ENCODE data around the gene RHAG.
"Not testable (repeated sequence)": the region's sequence is repeated elsewhere in the genome, so short reads cannot be mapped to it uniquely, and the experiment has no call there.

Gene RHAG

DNA sequence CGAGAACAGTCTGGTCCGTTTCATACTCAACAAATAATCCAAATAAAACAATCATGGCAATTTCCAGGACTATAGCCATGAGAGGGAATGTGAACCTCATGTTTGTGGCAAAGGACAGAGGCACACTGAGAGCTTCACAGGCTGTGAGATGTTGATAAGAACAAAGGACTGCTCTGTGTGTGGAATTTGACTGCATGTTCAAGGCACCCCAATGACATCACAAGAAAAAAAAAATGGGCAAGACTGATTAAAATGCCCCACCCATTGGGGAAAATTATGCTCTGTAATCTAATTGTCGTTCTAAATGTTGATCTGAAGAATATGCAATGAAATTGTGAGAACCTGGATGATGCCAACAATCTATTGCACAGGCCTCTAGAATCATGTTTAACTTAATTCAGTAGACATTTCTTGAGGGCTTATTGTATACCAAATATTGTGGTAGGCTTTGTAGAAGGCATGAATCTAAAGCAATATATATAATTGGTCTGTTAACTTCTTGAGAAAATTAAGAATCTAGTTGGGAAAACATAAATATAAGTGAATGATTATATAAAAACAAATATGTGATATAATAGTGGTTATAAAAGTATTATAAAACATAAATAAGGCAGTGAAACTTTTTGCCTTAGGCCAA lies at the start of gene RHAG:
TSS of gene RHAG (minus strand) at position 127 of the 637 bp plus-strand sequence. CDS start at position 100, 27 bp downstream.
- H3K4me1 ChIP-seq (ENCODE audit: control insufficient read depth, insufficient read depth, low read length, unreplicated experiment) = no peaks in the 10 kb centered on the region
- H3K36me3 ChIP-seq (ENCODE audit: insufficient read depth, low read length) = no peaks in the 10 kb centered on the region
- H2AFZ ChIP-seq (ENCODE audit: low read length, unreplicated experiment) = no peak within 1 kb of the TSS
- peaks cover 65% of the 10 kb centered on the region for H3K27me3 ChIP-seq (ENCODE audit: insufficient read depth, low read length)
- H3K27ac ChIP-seq (ENCODE audit: low read depth, low read length) = no peak within 1 kb of the TSS
- H3K4me3 ChIP-seq (ENCODE audit: low read depth, low read length) = no peak within 1 kb of the TSS
- H3K79me2 ChIP-seq (ENCODE audit: control insufficient read depth, insufficient read depth, low read length, unreplicated experiment) = no peaks in the 10 kb centered on the region

DNA sequence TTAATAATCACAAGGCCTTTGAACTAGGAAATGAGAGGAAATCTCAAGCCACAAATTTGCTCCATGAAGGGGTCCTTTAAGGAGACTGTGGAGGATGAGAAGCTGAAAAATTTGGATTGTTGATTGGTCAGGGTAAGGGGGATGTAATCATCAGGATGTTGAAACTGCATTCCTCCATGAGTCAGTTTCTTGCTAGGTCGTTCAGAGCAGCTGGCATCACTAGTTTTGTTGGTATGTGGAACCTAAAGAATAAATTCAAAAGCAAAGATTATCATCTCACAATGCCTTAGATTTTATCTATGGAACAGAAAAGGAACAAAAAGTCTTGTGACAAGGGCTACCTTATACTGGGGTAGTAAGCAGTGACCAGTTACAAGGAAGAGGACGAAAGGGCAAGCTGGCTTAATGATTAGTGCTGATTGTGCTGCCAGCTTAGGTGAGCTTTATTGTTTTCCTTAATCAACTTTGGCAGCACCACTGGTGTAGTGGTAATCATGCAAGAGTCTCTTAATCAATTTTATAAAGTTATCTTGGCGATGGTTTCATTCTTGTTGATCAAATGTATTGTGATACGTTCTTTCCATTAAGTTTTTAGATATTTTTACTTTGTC lies 40.1 kb upstream of the RHAG start:
- no peaks in the 10 kb centered on the region for H3K27me3 ChIP-seq (ENCODE audit: insufficient read depth, low read length)
- no peak overlapping the region for H3K27ac ChIP-seq (ENCODE audit: low read depth, low read length)
- no peak overlapping the region for H3K4me3 ChIP-seq (ENCODE audit: low read depth, low read length)
- H3K36me3 ChIP-seq (ENCODE audit: insufficient read depth, low read length) = no peaks in the 10 kb centered on the region
- H3K79me2 ChIP-seq (ENCODE audit: control insufficient read depth, insufficient read depth, low read length, unreplicated experiment) = no peaks in the 10 kb centered on the region
- no peaks in the 10 kb centered on the region for H3K4me1 ChIP-seq (ENCODE audit: control insufficient read depth, insufficient read depth, low read length, unreplicated experiment)
- H2AFZ ChIP-seq (ENCODE audit: low read length, unreplicated experiment) = no peak overlapping the region

DNA sequence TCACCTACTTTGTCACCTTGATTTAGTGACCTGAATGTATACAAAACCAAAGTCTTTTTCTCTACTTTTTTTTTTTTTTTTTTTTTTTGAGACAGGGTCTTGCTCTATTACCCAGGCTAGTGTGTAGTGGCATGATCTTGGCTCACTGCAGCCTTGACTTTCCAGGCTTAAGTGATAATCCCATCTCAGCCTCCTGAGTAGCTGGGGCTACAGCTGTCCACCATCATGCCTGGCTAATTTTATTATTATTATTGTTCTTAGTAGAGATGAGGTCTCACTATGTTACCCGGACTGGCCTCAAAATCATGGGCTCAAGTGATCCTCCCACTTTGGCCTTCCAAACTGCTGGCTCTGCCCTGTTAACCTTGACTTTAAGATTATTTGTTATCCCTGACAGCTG lies 39.2 kb upstream of the RHAG start:
- H3K27me3 ChIP-seq (ENCODE audit: insufficient read depth, low read length) = no peaks in the 10 kb centered on the region
- no peak overlapping the region for H3K4me3 ChIP-seq (ENCODE audit: low read depth, low read length)
- H2AFZ ChIP-seq (ENCODE audit: low read length, unreplicated experiment) = no peak overlapping the region
- no peaks in the 10 kb centered on the region for H3K4me1 ChIP-seq (ENCODE audit: control insufficient read depth, insufficient read depth, low read length, unreplicated experiment)
- H3K27ac ChIP-seq (ENCODE audit: low read depth, low read length) = no peak overlapping the region
- no peaks in the 10 kb centered on the region for H3K36me3 ChIP-seq (ENCODE audit: insufficient read depth, low read length)
- H3K79me2 ChIP-seq (ENCODE audit: control insufficient read depth, insufficient read depth, low read length, unreplicated experiment) = no peaks in the 10 kb centered on the region

- no peaks in the 10 kb centered on the region for H3K79me2 ChIP-seq (ENCODE audit: control insufficient read depth, insufficient read depth, low read length, unreplicated experiment)
- peaks cover 11% of the 10 kb centered on the region for H3K27me3 ChIP-seq (ENCODE audit: insufficient read depth, low read length)
- H3K4me3 ChIP-seq (ENCODE audit: low read depth, low read length) = no peak overlapping the region
- no peaks in the 10 kb centered on the region for H3K4me1 ChIP-seq (ENCODE audit: control insufficient read depth, insufficient read depth, low read length, unreplicated experiment)
- no peaks in the 10 kb centered on the region for H3K36me3 ChIP-seq (ENCODE audit: insufficient read depth, low read length)
- no peak overlapping the region for H3K27ac ChIP-seq (ENCODE audit: low read depth, low read length)
- no peak overlapping the region for H2AFZ ChIP-seq (ENCODE audit: low read length, unreplicated experiment)
These were observed 31.5 kb upstream of the RHAG start for GRCh38 chr6:49668083-49668511.

GRCh38 chr6:49666930-49667757 lies 30.5 kb upstream of the RHAG start:
- Histone ChIP-seq H3K27me3 (ENCODE audit: insufficient read depth, low read length) (peaks cover 11% of the 10 kb centered on the region), H3K4me3 (ENCODE audit: low read depth, low read length) (no peak overlapping the region), H3K27ac (ENCODE audit: low read depth, low read length) (no peak overlapping the region), H3K36me3 (ENCODE audit: insufficient read depth, low read length) (no peaks in the 10 kb centered on the region), H3K79me2 (ENCODE audit: control insufficient read depth, insufficient read depth, low read length, unreplicated experiment) (no peaks in the 10 kb centered on the region), H2AFZ (ENCODE audit: low read length, unreplicated experiment) (no peak overlapping the region), H3K4me1 (ENCODE audit: control insufficient read depth, insufficient read depth, low read length, unreplicated experiment) (no peaks in the 10 kb centered on the region)

DNA sequence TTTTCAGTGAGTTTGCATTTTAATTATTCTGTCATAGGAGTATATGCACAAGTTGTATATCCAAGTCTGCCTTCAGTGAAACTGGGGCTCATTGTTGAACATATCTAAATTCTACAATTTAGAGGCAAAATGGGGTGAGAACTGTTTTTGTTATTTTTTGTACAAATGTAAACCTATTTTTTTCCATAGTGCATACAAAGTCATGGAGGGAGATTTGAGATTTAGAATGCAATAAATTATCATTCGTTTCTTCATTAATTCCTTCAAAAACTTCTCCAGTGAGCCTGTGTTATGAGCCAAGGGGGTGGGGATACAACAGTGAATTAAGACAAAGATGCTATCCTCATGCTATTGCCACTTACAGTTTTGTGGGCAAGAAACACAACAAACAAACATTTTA lies 29.8 kb upstream of the RHAG start:
- H3K4me1 ChIP-seq (ENCODE audit: control insufficient read depth, insufficient read depth, low read length, unreplicated experiment) = no peaks in the 10 kb centered on the region
- no peak overlapping the region for H3K27ac ChIP-seq (ENCODE audit: low read depth, low read length)
- no peak overlapping the region for H3K4me3 ChIP-seq (ENCODE audit: low read depth, low read length)
- H3K79me2 ChIP-seq (ENCODE audit: control insufficient read depth, insufficient read depth, low read length, unreplicated experiment) = no peaks in the 10 kb centered on the region
- peaks cover 11% of the 10 kb centered on the region for H3K27me3 ChIP-seq (ENCODE audit: insufficient read depth, low read length)
- no peak overlapping the region for H2AFZ ChIP-seq (ENCODE audit: low read length, unreplicated experiment)
- no peaks in the 10 kb centered on the region for H3K36me3 ChIP-seq (ENCODE audit: insufficient read depth, low read length)

GRCh38 chr6:49664817-49665216 lies 28.2 kb upstream of the RHAG start:
- Histone ChIP-seq H3K27me3 (ENCODE audit: insufficient read depth, low read length) (peaks cover 19% of the 10 kb centered on the region), H2AFZ (ENCODE audit: low read length, unreplicated experiment) (no peak overlapping the region), H3K36me3 (ENCODE audit: insufficient read depth, low read length) (no peaks in the 10 kb centered on the region), H3K4me1 (ENCODE audit: control insufficient read depth, insufficient read depth, low read length, unreplicated experiment) (no peaks in the 10 kb centered on the region), H3K27ac (ENCODE audit: low read depth, low read length) (no peak overlapping the region), H3K4me3 (ENCODE audit: low read depth, low read length) (no peak overlapping the region), H3K79me2 (ENCODE audit: control insufficient read depth, insufficient read depth, low read length, unreplicated experiment) (no peaks in the 10 kb centered on the region)

GRCh38 chr6:49664054-49664453 lies 27.4 kb upstream of the RHAG start:
- H3K4me1 ChIP-seq (ENCODE audit: control insufficient read depth, insufficient read depth, low read length, unreplicated experiment); H3K79me2 ChIP-seq (ENCODE audit: control insufficient read depth, insufficient read depth, low read length, unreplicated experiment); H3K4me3 ChIP-seq (ENCODE audit: low read depth, low read length); H3K36me3 ChIP-seq (ENCODE audit: insufficient read depth, low read length); H3K27ac ChIP-seq (ENCODE audit: low read depth, low read length); H2AFZ ChIP-seq (ENCODE audit: low read length, unreplicated experiment): not testable (repeated sequence)
- peaks cover 19% of the 10 kb centered on the region for H3K27me3 ChIP-seq (ENCODE audit: insufficient read depth, low read length)

DNA sequence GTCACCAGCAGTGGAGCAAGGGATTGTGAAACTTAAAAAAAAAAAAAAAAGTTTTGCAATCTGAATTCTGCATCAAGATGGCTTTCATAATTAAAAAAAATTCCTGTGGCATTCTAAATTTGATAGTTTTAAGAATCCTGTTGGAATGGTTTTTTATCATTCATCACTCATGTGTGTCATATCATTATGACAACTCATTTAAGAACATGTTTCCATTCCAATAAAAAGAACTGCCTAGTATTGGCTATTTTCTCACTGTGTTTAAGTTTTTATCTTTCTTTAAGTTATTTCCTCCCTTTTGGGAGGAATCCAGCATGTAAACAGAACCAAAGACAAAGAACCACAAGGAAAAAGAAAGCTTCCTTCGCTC lies 26.2 kb upstream of the RHAG start:
- H3K79me2 ChIP-seq (ENCODE audit: control insufficient read depth, insufficient read depth, low read length, unreplicated experiment) = no peaks in the 10 kb centered on the region
- no peaks in the 10 kb centered on the region for H3K4me1 ChIP-seq (ENCODE audit: control insufficient read depth, insufficient read depth, low read length, unreplicated experiment)
- H2AFZ ChIP-seq (ENCODE audit: low read length, unreplicated experiment) = no peak overlapping the region
- H3K27me3 ChIP-seq (ENCODE audit: insufficient read depth, low read length) = peaks cover 24% of the 10 kb centered on the region
- H3K27ac ChIP-seq (ENCODE audit: low read depth, low read length) = no peak overlapping the region
- no peaks in the 10 kb centered on the region for H3K36me3 ChIP-seq (ENCODE audit: insufficient read depth, low read length)
- no peak overlapping the region for H3K4me3 ChIP-seq (ENCODE audit: low read depth, low read length)

DNA sequence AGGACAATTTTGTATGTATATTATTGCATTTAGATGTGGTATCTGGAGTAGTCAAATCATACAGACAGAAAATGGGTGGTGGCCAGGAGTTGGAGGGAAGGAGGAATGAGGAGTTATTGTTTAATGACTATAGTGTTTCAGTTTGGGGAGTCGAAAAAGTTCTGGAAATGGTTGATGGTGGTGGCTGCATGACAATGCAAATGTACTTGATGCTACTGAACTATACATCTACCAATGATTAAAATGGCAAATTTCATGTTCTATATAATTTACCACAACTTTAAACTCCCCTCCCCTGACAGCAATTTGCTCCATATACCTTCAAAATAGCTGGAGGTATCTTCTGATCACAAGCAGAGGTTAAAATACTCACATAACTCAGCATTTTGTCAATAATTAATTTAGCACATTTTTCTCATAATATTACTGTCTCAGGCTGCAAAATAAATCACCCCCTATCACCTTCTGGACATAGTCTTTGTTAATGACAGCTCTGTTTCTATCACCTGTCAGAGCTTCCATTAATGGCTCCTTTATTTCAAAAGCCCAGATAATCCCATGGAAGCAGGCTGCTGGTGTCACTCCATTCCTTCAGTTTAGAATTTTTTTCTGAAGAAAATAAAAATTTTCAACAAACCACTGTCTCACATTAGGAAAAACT lies 25.7 kb upstream of the RHAG start:
- Histone ChIP-seq H3K4me1 (ENCODE audit: control insufficient read depth, insufficient read depth, low read length, unreplicated experiment) (no peaks in the 10 kb centered on the region), H3K79me2 (ENCODE audit: control insufficient read depth, insufficient read depth, low read length, unreplicated experiment) (no peaks in the 10 kb centered on the region), H3K27ac (ENCODE audit: low read depth, low read length) (no peak overlapping the region), H3K27me3 (ENCODE audit: insufficient read depth, low read length) (peaks cover 25% of the 10 kb centered on the region), H3K4me3 (ENCODE audit: low read depth, low read length) (no peak overlapping the region), H3K36me3 (ENCODE audit: insufficient read depth, low read length) (no peaks in the 10 kb centered on the region), H2AFZ (ENCODE audit: low read length, unreplicated experiment) (no peak overlapping the region)
